Loucy (cell line): ENCODE results near the gene PLEKHM2.

Source experiments
- H2AFZ ChIP-seq: fragments of 200-600 bp; sonication (generic); 2 replicates; pipeline ENCODE4 v1.6.0; 2016; ENCODE audit warnings: antibody characterized with exemption, mild to moderate bottlenecking, low read length, moderate library complexity
- H3F3A ChIP-seq: fragments of 200-600 bp; 2 replicates; pipeline ENCODE4 v1.6.0; 2016; ENCODE audit warnings: antibody characterized with exemption, low read depth, mild to moderate bottlenecking
- H3K27me3 ChIP-seq: fragments of 200-600 bp; sonication (generic); 2 replicates; pipeline ENCODE4 v1.6.1; 2014; ENCODE audit warnings: low read length, mild to moderate bottlenecking; ENCODE audit not compliant: insufficient read depth, poor library complexity, severe bottlenecking
- H3K36me3 ChIP-seq: fragments of 200-600 bp; sonication (generic); 2 replicates; pipeline ENCODE4 v1.6.1; 2016; ENCODE audit warnings: low read length; ENCODE audit not compliant: insufficient read depth
- H3K4me1 ChIP-seq: fragments of 200-600 bp; sonication (generic); 2 replicates; pipeline ENCODE4 v1.5.1; 2014; ENCODE audit warnings: low read length, mild to moderate bottlenecking; ENCODE audit not compliant: insufficient read depth, poor library complexity, severe bottlenecking
- H3K4me2 ChIP-seq: fragments of 200-600 bp; sonication (generic); 2 replicates; pipeline ENCODE4 v1.6.0; 2014; ENCODE audit warnings: antibody characterized with exemption, low read length, low read depth, mild to moderate bottlenecking; ENCODE audit not compliant: poor library complexity, severe bottlenecking
- H3K4me3 ChIP-seq: fragments of 200-600 bp; sonication (generic); 2 replicates; pipeline ENCODE4 v1.5.1; 2014; ENCODE audit warnings: low read length, mild to moderate bottlenecking, mixed read lengths; ENCODE audit not compliant: poor library complexity, severe bottlenecking
- H3K79me2 ChIP-seq: fragments of 200-600 bp; sonication (generic); 2 replicates; pipeline ENCODE4 v1.6.1; 2014; ENCODE audit warnings: low read length; ENCODE audit not compliant: insufficient read depth
- H3K9ac ChIP-seq: fragments of 200-600 bp; sonication (generic); 2 replicates; pipeline ENCODE4 v1.6.0; 2014; ENCODE audit warnings: mild to moderate bottlenecking, low read depth, low read length, moderate library complexity; ENCODE audit not compliant: poor library complexity, severe bottlenecking
- H3K9me2 ChIP-seq: fragments of 200-600 bp; sonication (generic); replicated peaks from 2 replicates; pipeline ENCODE4 v1.6.1; 2016; ENCODE audit warnings: low read depth, low read length, mixed read lengths
- H3K9me3 ChIP-seq: fragments of 200-600 bp; sonication (generic); 2 replicates; pipeline ENCODE4 v1.6.1; 2014; ENCODE audit warnings: mild to moderate bottlenecking, antibody characterized with exemption, low read length, low read depth; ENCODE audit not compliant: insufficient read depth
- H4K20me1 ChIP-seq: fragments of 200-600 bp; sonication (generic); 2 replicates; pipeline ENCODE4 v1.6.0; 2014; ENCODE audit warnings: antibody characterized with exemption, low read length, mild to moderate bottlenecking; ENCODE audit not compliant: insufficient read depth, poor library complexity, severe bottlenecking
- EZH2phosphoT487 ChIP-seq: fragments of 200-600 bp; IDR thresholded peaks from 2 replicates; pipeline ENCODE4 v1.6.1; 2018; ENCODE audit warnings: antibody characterized with exemption, mild to moderate bottlenecking, moderate library complexity, borderline replicate concordance
- TF ChIP-seq, protein P1 (sequence below): fragments of 200-600 bp; sonication (generic); conservative IDR thresholded peaks from 2 replicates; pipeline ENCODE4 v1.5.1; 2014; ENCODE audit warnings: mild to moderate bottlenecking, antibody characterized with exemption, low read length

The PLEKHM2 gene

DNA sequence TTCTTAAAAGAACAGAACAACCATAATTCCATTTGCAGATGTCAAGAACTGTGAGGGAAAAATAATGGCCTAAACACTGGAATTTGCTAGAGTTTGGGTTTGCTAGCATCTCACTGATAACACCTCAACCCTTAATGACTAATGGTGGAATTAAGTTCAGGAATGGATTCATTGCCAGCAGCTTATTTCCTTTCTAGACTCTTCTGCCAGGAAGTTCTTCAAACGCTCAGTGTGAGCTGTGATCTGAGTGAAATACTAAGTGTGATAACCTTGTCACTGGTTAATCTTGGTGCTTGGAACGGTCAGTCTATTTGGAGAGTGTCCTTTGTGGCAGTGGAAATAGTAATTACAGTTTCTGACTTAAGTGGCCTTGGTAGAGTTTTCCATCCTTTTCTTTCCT is 21.6 kb upstream of the PLEKHM2 start:
- no peak for TF ChIP-seq EZH2phosphoT487
- TF ChIP-seq, protein P1, sequence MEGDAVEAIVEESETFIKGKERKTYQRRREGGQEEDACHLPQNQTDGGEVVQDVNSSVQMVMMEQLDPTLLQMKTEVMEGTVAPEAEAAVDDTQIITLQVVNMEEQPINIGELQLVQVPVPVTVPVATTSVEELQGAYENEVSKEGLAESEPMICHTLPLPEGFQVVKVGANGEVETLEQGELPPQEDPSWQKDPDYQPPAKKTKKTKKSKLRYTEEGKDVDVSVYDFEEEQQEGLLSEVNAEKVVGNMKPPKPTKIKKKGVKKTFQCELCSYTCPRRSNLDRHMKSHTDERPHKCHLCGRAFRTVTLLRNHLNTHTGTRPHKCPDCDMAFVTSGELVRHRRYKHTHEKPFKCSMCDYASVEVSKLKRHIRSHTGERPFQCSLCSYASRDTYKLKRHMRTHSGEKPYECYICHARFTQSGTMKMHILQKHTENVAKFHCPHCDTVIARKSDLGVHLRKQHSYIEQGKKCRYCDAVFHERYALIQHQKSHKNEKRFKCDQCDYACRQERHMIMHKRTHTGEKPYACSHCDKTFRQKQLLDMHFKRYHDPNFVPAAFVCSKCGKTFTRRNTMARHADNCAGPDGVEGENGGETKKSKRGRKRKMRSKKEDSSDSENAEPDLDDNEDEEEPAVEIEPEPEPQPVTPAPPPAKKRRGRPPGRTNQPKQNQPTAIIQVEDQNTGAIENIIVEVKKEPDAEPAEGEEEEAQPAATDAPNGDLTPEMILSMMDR: no peak
- Histone ChIP-seq H3K4me3 (no peak overlapping the region), H3K9me2 (no peaks in the 10 kb centered on the region), H3K27me3 (no peaks in the 10 kb centered on the region), H2AFZ (no peak overlapping the region), H3K4me1 (no peaks in the 10 kb centered on the region), H3K4me2 (no peak overlapping the region), H3K36me3 (peaks cover 45% of the 10 kb centered on the region; the same call in 1 of the 2 replicates), H4K20me1 (no peaks in the 10 kb centered on the region), H3K9me3 (no peaks in the 10 kb centered on the region), H3K79me2 (no peaks in the 10 kb centered on the region), H3K9ac (no peak overlapping the region), H3F3A (no peaks in the 10 kb centered on the region)

DNA sequence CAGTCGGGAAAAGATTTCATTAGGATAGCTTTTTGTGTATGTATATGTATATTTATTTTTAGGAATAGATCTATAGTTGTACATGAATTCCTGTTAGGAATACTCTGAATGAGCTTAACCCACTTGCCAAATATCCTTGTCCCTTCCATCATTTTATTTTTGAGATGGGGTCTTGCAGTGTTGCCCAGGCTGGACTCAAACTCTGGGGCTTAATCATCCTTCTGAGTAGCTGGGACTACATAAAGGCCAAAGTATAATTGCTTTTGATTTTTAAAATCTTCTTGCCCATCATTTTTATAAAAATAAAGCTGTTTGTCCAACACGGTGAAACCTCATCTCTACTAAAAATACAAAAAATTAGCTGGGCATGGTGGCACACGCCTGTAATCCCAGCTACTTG is 20.2 kb upstream of the PLEKHM2 start:
- no peaks in the 10 kb centered on the region for H3K27me3 ChIP-seq

DNA sequence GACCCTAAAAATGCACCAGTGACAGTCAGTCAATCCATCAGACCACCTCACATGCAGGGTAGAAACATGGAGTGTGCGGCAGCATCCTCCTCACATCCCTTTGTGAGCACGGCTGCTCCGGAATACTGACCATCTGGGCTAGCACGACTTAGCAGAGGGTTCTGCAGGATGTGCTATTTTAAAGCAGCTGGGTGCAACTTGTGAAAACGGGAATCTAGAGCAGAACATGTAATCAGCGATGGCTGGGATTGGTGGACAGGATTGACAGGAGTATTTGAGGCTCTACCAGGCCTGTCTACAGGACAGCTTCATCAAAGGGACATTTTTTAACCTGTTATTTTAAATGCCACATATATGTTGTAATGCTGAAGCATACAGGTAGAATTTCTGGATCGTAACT is 16.8 kb upstream of the PLEKHM2 start:
- Histone ChIP-seq H2AFZ (no peak overlapping the region), H3K36me3 (peaks cover 2% of the 10 kb centered on the region; the same call in 1 of the 2 replicates), H3F3A (no peaks in the 10 kb centered on the region), H3K9ac (no peak overlapping the region), H3K79me2 (no peaks in the 10 kb centered on the region), H3K27me3 (no peaks in the 10 kb centered on the region), H3K4me1 (no peaks in the 10 kb centered on the region), H3K9me2 (no peaks in the 10 kb centered on the region), H3K9me3 (no peaks in the 10 kb centered on the region), H3K4me3 (no peak overlapping the region), H4K20me1 (no peaks in the 10 kb centered on the region), H3K4me2 (no peak overlapping the region)
- TF ChIP-seq EZH2phosphoT487: no peak
- TF ChIP-seq, protein P1: no peak

More for the DNA sequence above, 20.2 kb upstream of the PLEKHM2 start:
- Histone ChIP-seq H3K4me1 (no peaks in the 10 kb centered on the region), H3K9me2 (no peaks in the 10 kb centered on the region), H2AFZ (no peak overlapping the region), H3F3A (no peaks in the 10 kb centered on the region), H3K4me3 (no peak overlapping the region), H3K36me3 (peaks cover 36% of the 10 kb centered on the region; the same call in 1 of the 2 replicates), H3K79me2 (no peaks in the 10 kb centered on the region), H3K4me2 (no peak overlapping the region), H3K9ac (no peak overlapping the region), H4K20me1 (no peaks in the 10 kb centered on the region), H3K9me3 (no peaks in the 10 kb centered on the region)
- TF ChIP-seq, protein P1: no peak
- TF ChIP-seq EZH2phosphoT487: no peak
